Embryonic facial prominence (tissue), 1 donor: ENCODE data around the gene AIF1.

Source experiments
- DNase-seq: peaks from one replicate; pipeline ENCODE4 v3.0.0-alpha.2; 2016; ENCODE audit errors: extremely low spot score

The AIF1 gene

DNA sequence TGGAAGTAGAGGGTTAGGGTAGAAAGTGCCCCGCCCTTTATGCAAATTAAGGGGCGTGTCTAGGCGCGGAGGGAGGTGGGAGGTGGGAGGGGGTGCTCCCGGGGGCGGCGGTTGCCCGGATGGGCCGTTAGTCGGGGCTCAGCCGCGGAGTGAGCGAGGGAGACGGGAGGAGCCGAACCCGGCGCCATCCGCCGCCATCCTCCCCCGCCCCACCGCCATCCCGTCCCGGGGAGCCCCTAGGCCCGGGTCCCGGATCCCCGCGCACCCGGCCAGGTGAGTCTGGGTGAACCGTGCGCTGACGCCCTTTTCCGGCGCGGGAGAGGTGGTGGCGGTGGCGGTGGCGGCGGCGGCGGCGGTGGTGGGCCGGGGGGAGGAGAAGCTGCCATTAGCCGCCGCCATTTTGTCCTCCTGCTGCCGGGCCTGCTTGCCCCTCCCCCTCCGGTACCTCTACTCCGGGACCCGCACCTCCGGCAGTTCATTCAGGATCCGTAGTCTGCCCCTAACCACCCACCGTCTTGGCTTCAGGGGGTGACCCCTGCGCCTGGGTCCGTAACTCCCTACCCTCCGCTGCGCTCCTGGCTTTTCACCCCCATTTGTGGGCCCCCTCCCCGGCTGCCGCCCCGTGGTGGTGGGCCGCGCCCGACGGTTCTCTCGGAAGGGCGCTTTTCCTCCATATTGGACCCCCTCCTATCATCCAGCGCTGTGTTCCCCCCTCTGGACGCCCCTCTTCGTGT is 5.7 kb downstream of the AIF1 start, which contains the start of gene PRRC2A:
Gene PRRC2A (plus strand): TSS at position 130 of the 734 bp plus-strand sequence. CDS start 2,075 bp downstream, outside the sequence.
- DNase-seq: peak; percentile 68

GRCh38 chr6:31621320-31621939 is 6.4 kb downstream of the AIF1 start:
- DNase-seq: no peak

DNA sequence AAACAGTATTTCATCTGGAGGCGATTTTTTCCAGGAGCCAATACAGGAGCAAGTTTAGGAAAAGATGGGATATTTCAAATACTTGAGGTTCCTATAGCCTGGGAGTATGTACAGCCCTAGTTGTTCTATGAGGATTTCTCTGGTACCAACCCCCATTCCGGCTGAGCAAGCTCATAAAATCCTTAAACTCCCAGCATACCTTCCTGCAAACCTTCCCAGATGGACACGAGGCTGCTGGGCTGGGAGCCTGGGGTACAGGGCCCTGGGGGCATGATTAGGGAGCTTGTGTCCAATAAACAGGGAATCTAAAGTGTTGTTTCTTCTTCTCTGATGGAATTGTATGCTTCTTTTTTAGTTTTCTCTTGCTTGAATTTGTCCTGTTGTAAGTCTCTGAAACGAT is 7.0 kb downstream of the AIF1 start:
- no peak for DNase-seq

DNA sequence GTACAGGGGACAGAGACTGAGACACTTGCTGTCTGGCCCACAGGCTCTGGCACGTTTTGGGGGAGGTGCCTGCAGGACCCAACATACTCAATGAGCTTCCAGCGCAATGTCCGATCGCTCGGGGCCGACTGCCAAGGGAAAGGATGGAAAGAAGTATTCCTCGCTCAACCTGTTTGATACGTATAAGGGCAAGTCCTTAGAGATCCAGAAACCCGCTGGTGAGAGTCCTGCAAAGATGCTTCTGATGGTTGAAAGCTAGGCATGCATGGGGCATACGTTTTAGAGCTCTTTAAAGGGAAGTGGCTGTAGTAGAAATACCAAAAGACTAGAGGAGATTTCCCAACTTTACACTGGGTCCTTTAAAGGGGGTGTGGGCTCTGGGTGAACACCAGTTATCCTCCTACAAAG is 7.7 kb downstream of the AIF1 start:
- no peak for DNase-seq

DNA sequence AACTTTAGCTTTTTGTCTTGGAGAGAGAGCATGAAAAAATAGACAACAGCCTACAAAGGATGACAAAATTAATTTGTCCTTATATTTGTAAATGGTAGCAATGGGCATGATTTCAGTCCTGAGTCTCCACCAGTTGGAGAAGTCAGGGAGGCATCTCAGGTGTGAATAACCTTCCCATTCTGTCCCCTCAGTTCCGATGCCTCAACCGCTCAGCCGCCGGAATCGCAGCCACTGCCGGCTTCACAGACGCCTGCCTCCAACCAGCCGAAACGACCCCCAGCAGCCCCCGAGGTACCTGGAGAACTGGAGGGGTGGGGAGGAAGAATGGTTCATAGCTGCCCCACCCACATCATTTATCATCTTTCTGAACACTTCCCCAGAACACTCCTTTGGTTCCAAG is 9.0 kb downstream of the AIF1 start:
- no peak for DNase-seq

DNA sequence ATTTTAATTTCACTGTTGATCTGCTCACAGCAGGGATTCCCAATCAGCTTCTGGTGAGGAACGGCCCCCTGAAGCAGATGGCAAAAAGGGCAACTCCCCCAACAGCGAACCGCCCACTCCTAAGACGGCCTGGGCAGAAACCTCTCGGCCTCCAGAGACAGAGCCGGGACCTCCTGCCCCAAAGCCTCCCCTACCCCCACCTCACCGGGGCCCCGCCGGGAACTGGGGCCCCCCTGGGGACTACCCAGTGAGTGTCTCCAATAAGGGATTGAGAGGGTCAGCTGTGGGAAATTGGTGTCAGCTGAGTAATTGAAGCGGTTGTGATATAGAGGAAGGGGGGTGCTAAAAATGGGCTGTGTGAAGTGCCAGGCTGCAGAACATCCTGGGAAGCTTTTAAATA is 11.9 kb downstream of the AIF1 start:
- no peak for DNase-seq

DNA sequence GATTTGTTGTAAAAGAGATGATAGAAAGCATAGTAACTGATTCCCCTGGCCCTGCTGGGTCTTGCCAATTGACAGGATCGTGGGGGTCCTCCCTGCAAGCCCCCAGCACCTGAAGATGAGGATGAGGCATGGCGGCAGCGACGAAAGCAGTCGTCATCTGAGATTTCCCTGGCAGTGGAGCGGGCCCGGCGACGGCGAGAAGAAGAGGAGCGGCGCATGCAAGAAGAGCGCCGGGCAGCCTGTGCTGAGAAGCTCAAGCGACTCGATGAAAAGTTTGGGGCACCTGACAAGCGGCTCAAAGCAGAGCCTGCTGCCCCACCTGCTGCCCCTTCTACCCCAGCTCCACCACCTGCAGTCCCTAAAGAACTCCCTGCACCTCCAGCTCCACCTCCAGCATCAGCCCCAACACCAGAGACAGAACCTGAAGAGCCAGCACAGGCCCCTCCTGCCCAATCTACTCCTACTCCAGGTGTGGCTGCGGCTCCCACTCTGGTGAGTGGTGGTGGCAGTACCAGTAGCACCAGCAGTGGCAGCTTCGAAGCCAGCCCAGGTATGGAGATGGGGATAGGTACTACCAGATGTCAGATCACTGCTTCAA is 12.8 kb downstream of the AIF1 start:
- DNase-seq: no peak

DNA sequence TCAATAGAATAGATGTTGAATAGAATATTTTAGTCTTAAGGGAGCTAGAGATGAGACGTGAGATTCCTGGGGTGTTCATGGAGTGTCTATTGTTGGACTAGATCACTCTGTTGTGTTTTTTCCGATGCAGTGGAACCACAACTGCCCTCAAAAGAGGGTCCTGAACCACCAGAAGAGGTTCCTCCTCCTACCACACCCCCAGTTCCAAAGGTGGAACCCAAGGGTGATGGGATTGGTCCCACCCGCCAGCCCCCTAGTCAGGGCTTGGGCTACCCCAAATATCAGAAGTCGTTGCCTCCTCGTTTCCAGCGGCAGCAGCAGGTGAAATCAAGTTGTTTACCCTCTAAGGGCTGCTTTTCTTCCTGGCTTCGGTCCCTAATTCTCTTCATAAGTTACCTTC is 14.0 kb downstream of the AIF1 start:
- DNase-seq: no peak

GRCh38 chr6:31630177-31630934 is 15.3 kb downstream of the AIF1 start:
- DNase-seq: no peak

- DNase-seq: no peak
These were observed 16.2 kb downstream of the AIF1 start for GRCh38 chr6:31631209-31631608.

GRCh38 chr6:31631681-31632278 is 16.7 kb downstream of the AIF1 start:
- no peak for DNase-seq

- DNase-seq: no peak
These were observed 17.4 kb downstream of the AIF1 start for GRCh38 chr6:31632279-31632946.

- DNase-seq: no peak
These were observed 18.4 kb downstream of the AIF1 start for GRCh38 chr6:31633447-31633846.

- DNase-seq: no peak
These were observed 19.1 kb downstream of the AIF1 start for GRCh38 chr6:31634131-31634530.

GRCh38 chr6:31634969-31635575 is 20.0 kb downstream of the AIF1 start:
- no peak for DNase-seq

DNA sequence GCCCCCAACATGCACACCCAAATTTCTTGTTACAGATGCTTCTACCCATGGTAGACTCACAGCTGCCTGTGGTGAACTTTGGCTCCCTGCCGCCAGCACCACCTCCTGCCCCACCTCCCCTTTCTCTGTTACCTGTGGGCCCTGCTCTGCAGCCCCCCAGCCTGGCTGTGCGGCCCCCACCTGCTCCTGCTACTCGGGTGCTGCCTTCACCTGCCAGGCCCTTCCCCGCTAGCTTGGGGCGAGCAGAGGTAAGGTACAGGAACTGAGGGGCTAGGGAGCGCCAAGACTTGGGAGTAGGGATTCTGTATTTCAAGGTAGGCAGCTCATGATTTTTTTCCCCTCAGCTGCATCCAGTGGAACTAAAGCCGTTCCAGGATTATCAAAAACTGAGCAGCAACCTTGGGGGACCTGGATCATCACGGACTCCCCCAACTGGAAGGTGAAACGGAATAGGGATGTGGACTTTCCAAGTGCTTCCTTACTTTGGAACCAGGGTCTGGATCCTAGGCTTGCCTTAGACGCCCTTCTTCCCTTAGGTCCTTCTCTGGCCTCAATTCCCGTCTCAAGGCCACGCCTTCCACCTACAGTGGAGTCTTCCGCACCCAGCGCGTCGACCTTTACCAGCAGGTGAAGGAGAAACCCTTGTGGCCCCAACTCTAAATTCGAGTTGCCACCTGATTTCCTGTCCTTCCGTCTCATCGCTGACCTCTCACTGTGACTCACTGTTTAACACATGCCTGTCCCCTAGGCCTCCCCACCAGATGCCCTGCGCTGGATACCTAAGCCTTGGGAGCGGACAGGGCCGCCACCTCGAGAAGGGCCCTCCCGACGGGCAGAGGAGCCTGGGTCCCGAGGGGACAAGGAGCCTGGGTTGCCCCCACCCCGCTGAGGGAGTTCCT is 21.9 kb downstream of the AIF1 start:
- no peak for DNase-seq

GRCh38 chr6:31639043-31639442 is 24.0 kb downstream of the AIF1 start:
- DNase-seq: no peak

DNA sequence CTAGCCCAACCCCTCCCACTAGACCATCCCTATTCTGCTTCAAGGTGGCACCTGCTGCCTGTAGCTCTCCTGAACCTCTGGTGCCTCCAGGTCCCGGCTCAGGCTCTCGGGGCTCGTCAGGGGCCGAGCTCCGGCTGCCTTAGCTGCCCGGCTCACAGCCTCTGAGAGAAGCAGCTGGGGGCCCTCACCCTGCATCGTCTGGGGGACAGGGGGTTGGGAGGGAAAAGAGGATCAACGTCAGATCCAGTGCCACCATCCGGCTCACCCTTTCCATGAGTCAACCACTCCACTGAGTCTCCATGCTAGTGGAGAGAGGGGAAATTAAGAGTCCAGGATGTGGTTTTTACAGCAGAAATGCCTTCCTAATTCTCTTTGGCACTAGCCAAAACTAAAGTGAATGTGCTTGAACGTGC is 24.4 kb downstream of the AIF1 start:
- DNase-seq: no peak

DNA sequence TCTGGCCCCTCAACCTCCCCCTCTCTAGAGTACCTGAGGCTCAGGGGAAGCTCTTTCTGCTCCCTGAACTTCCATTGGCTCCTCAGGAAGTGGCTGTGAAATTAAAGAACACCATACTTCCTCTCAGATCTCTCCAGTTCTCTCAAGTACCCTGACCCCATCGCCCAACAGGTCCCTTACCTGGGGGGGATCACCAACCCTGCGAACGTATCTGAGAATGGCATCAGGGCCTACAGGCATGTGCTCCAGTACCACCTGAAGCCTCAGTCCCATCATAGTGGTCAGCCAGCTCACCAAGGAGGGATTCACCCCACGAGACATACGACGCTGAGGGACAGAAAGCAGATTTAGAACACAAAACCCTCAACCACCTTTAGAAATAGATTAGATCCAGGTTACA is 25.6 kb downstream of the AIF1 start:
- no peak for DNase-seq

DNA sequence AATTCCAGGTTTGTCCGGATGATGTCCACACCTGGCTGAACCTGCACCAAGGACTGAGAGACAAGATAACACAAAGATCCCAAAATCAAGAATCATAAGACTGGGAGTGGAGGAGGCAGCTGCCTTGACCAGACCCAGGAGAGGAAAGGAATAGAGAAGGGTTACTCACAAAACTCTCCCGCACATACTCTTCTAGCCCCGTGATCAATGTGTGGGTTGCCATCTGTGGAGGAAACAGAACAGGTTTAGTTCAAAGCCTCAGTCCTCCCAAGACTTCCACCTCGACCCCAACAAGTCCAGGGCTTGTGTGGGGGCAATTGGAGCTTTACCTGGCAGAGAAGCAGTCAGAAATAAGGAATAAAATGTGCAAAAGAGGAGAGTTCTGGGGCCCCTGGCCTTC is 26.3 kb downstream of the AIF1 start:
- no peak for DNase-seq
